ENCODE measurements around the gene CMTM2.

The CMTM2 gene

DNA sequence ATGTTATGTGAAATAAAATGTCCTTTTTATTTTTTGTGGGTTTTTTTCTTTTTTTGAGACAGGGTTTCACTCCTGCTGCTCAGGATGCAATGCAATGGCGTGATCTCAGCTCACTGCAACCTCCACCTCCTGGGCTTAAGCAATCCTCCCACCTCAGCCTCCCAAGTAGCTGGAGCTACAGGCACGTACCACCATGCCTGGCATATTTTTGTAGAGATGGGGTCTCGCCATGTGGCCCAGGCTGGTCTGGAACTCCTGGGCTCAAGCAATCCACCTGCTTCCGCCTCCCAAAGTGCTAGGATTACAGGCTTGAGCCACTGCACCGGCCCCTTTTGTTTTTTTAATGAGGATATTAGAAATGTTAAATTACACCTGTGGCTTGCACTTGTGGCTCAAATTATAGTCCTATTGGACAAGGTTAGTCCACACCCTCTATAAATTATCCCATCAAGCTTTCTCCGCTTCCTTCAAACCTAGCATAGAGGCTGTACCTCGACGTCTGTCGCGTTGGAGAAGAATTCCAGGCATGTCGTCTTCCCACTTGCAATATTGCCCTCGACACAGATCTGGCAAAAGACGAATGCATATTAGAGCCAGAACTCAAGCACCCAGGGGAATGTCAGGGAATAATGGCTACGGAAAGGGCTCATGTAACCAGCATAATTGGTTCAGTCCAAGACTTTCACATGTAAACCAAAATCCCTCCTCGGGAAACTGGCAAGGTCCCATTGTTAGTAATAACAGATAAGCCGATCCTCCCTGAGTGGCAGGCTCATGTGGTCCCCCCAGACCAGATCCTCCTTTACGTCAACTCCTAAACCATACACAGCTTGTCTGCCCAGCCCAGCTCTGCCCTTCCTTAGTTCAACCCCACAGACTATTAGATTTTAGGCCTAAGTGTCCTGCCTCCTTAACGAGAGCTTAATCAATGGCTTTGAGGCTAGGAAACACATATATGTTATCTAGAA lies 37.6 kb upstream of the CMTM2 start:
- TF ChIP-seq, protein P1, sequence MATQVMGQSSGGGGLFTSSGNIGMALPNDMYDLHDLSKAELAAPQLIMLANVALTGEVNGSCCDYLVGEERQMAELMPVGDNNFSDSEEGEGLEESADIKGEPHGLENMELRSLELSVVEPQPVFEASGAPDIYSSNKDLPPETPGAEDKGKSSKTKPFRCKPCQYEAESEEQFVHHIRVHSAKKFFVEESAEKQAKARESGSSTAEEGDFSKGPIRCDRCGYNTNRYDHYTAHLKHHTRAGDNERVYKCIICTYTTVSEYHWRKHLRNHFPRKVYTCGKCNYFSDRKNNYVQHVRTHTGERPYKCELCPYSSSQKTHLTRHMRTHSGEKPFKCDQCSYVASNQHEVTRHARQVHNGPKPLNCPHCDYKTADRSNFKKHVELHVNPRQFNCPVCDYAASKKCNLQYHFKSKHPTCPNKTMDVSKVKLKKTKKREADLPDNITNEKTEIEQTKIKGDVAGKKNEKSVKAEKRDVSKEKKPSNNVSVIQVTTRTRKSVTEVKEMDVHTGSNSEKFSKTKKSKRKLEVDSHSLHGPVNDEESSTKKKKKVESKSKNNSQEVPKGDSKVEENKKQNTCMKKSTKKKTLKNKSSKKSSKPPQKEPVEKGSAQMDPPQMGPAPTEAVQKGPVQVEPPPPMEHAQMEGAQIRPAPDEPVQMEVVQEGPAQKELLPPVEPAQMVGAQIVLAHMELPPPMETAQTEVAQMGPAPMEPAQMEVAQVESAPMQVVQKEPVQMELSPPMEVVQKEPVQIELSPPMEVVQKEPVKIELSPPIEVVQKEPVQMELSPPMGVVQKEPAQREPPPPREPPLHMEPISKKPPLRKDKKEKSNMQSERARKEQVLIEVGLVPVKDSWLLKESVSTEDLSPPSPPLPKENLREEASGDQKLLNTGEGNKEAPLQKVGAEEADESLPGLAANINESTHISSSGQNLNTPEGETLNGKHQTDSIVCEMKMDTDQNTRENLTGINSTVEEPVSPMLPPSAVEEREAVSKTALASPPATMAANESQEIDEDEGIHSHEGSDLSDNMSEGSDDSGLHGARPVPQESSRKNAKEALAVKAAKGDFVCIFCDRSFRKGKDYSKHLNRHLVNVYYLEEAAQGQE (IDR thresholded peaks at IDR 0.05; ENCODE audit: insufficient replicate concordance, low read depth), result no peak
- TF ChIP-seq, protein P2, sequence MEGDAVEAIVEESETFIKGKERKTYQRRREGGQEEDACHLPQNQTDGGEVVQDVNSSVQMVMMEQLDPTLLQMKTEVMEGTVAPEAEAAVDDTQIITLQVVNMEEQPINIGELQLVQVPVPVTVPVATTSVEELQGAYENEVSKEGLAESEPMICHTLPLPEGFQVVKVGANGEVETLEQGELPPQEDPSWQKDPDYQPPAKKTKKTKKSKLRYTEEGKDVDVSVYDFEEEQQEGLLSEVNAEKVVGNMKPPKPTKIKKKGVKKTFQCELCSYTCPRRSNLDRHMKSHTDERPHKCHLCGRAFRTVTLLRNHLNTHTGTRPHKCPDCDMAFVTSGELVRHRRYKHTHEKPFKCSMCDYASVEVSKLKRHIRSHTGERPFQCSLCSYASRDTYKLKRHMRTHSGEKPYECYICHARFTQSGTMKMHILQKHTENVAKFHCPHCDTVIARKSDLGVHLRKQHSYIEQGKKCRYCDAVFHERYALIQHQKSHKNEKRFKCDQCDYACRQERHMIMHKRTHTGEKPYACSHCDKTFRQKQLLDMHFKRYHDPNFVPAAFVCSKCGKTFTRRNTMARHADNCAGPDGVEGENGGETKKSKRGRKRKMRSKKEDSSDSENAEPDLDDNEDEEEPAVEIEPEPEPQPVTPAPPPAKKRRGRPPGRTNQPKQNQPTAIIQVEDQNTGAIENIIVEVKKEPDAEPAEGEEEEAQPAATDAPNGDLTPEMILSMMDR (IDR thresholded peaks at IDR 0.05; ENCODE audit: insufficient read depth, low read length), result no peak
- Histone ChIP-seq H3K27ac (replicated peaks) (no peak overlapping the region), H3K4me3 (replicated peaks; ENCODE audit: insufficient read depth, low read length) (no peak overlapping the region), H3K27me3 (ENCODE audit: insufficient read depth, poor library complexity, severe bottlenecking) (no peaks in the 10 kb centered on the region)
- no peak for DNase-seq (ENCODE audit: low read depth in 1 of 2, low spot score in 1 of 2)

DNA sequence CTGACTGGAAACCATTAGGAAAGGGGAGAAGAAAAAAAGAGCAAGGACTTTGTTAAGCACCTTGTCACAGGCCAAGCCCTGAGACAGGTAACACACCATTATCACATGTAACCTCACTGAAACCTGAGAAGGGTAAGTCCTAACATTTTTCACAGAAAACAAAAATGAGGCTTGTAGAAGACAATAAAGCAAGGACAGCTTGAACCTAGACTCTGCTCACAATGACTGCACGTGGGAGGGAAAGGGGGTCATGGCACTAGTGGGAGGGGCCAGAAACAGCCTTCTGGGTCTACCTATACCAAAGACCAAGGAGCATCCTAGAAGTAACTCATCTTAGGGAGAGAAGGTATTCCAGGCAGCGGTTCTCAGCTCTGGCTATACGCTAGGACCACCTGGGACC lies 36.9 kb upstream of the CMTM2 start:
- Histone ChIP-seq H3K27ac (replicated peaks) (no peak overlapping the region), H3K4me3 (replicated peaks; ENCODE audit: insufficient read depth, low read length) (no peak overlapping the region), H3K27me3 (ENCODE audit: insufficient read depth, poor library complexity, severe bottlenecking) (no peaks in the 10 kb centered on the region)
- no peak for DNase-seq (ENCODE audit: low read depth in 1 of 2, low spot score in 1 of 2)
- no peak for TF ChIP-seq POLR2AphosphoS5 (IDR thresholded peaks at IDR 0.05; ENCODE audit: low read depth)
- TF ChIP-seq, protein P1 (IDR thresholded peaks at IDR 0.05; ENCODE audit: insufficient replicate concordance, low read depth), result no peak
- no peak for TF ChIP-seq GABPA (IDR thresholded peaks at IDR 0.05; ENCODE audit: low read depth)
- no peak for TF ChIP-seq SPI1 (IDR thresholded peaks at IDR 0.05; ENCODE audit: borderline replicate concordance, low read depth)
- TF ChIP-seq, protein P2 (IDR thresholded peaks at IDR 0.05; ENCODE audit: insufficient read depth, low read length), result no peak

DNA sequence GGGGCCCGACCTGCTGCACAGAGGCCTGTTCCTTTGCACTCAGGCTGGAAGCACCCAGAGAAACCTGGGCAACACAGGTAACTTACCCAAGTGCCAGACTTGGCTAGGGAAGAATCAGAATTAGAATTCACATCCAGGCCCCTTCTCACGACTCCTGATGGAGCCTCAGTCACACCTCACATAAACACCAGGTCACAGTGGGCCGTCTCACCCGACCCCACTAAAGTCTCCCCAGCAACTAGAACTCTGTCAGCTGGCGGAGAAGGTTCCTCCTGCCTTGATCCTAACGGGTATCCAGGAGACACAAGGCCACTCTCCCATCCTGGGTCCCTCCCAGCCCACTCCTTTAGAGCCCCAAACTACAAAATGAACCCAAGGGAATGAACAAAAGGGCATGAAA lies 35.7 kb upstream of the CMTM2 start:
- no peak overlapping the region; the same call in 1 of the 2 replicates for H3K27ac ChIP-seq (replicated peaks)
- DNase-seq (ENCODE audit: low read depth in 1 of 2, low spot score in 1 of 2), result no peak
- no peak overlapping the region for H3K4me3 ChIP-seq (replicated peaks; ENCODE audit: insufficient read depth, low read length)
- no peaks in the 10 kb centered on the region for H3K27me3 ChIP-seq (ENCODE audit: insufficient read depth, poor library complexity, severe bottlenecking)
- no peak for TF ChIP-seq SPI1 (IDR thresholded peaks at IDR 0.05; ENCODE audit: borderline replicate concordance, low read depth)
- TF ChIP-seq POLR2AphosphoS5 (IDR thresholded peaks at IDR 0.05; ENCODE audit: low read depth), result no peak
- TF ChIP-seq, protein P1 (IDR thresholded peaks at IDR 0.05; ENCODE audit: insufficient replicate concordance, low read depth), result no peak
- TF ChIP-seq GABPA (IDR thresholded peaks at IDR 0.05; ENCODE audit: low read depth), result no peak
- TF ChIP-seq, protein P2 (IDR thresholded peaks at IDR 0.05; ENCODE audit: insufficient read depth, low read length), result no peak
